Liver (tissue), 9 donors: ENCODE measurements around the gene DDX41. TPM values are rescaled to one million over a fixed set of nuclear protein-coding genes. Genes with fewer than 3 reads are reported as not detected.

Experiments
- DNase-seq: peaks from one replicate; pipeline ENCODE4 v3.0.0-alpha.2; 2017; ENCODE audit warnings: low spot score
- H3K27ac ChIP-seq, 2 donors: one replicate each; pipeline ENCODE4 v1.7.0; 2013; ENCODE audit warnings: inconsistent platforms in 2 of 2, low read length in 2 of 2, control low read depth in 1 of 2, low read depth in 1 of 2, mild to moderate bottlenecking in 1 of 2
- H3K27me3 ChIP-seq, 4 donors: one replicate each; pipeline versions ENCODE4 v1.6.1 to v1.7.0; 2013; ENCODE audit warnings: low read length in 3 of 4, inconsistent platforms in 1 of 4, mild to moderate bottlenecking in 1 of 4, moderate library complexity in 1 of 4; ENCODE audit not compliant: control insufficient read depth in 4 of 4, insufficient read depth in 4 of 4
- H3K36me3 ChIP-seq, 4 donors: one replicate each; pipeline versions ENCODE4 v1.6.1 to v1.7.0; 2013; ENCODE audit warnings: low read length in 3 of 4, mild to moderate bottlenecking in 3 of 4, low read depth in 1 of 4, moderate library complexity in 1 of 4; ENCODE audit not compliant: control insufficient read depth in 4 of 4, insufficient read depth in 3 of 4
- H3K4me1 ChIP-seq, 4 donors: one replicate each; pipeline versions ENCODE4 v1.6.1 to v1.7.0; 2013; ENCODE audit warnings: low read length in 3 of 4, mild to moderate bottlenecking in 3 of 4, moderate library complexity in 1 of 4; ENCODE audit not compliant: control insufficient read depth in 4 of 4, insufficient read depth in 4 of 4
- H3K4me3 ChIP-seq, 3 donors: one replicate each; pipeline versions ENCODE4 v1.6.1 to v1.7.0; 2013; ENCODE audit warnings: low read length in 3 of 3, control low read depth in 1 of 3, low read depth in 1 of 3, mild to moderate bottlenecking in 1 of 3
- H3K9ac ChIP-seq, 2 donors: one replicate each; pipeline ENCODE4 v1.7.0; 2013; ENCODE audit warnings: low read length in 2 of 2, mild to moderate bottlenecking in 2 of 2, moderate library complexity in 2 of 2, control low read depth in 1 of 2, low read depth in 1 of 2
- H3K9me3 ChIP-seq, 4 donors: one replicate each; pipeline versions ENCODE4 v1.6.1 to v1.7.0; 2013; ENCODE audit warnings: low read length in 3 of 4; ENCODE audit not compliant: control insufficient read depth in 4 of 4
- EGR1 ChIP-seq, 2 donors: IDR thresholded peaks; 2 replicates each; pipeline ENCODE4 v1.6.1; 2016 to 2018; ENCODE audit warnings: antibody characterized with exemption in 2 of 2, low read depth in 2 of 2
- FOXA1 ChIP-seq: IDR thresholded peaks from 2 replicates; pipeline ENCODE4 v1.6.1; 2016; ENCODE audit warnings: antibody characterized with exemption
- FOXA2 ChIP-seq: IDR thresholded peaks from 2 replicates; pipeline ENCODE4 v1.6.1; 2016; ENCODE audit warnings: antibody characterized with exemption
- GABPA ChIP-seq, 2 donors: IDR thresholded peaks in 1 of 2; conservative IDR thresholded peaks in 1 of 2; 2 replicates each; pipeline ENCODE4 v1.6.1; 2016; ENCODE audit warnings: antibody characterized with exemption in 2 of 2, mild to moderate bottlenecking in 1 of 2, moderate library complexity in 1 of 2
- HNF4A ChIP-seq, 2 donors: conservative IDR thresholded peaks; 2 replicates each; pipeline ENCODE4 v1.6.1; 2016; ENCODE audit warnings: antibody characterized with exemption in 2 of 2, mild to moderate bottlenecking in 2 of 2
- HNF4G ChIP-seq: IDR thresholded peaks from 2 replicates; pipeline ENCODE4 v1.6.1; 2016; ENCODE audit warnings: antibody characterized with exemption
- JUND ChIP-seq, 2 donors: IDR thresholded peaks; 2 replicates each; pipeline ENCODE4 v1.6.1; 2016; ENCODE audit warnings: antibody characterized with exemption in 2 of 2
- NR2F2 ChIP-seq: IDR thresholded peaks from 2 replicates; pipeline ENCODE4 v1.6.1; 2016; ENCODE audit warnings: antibody characterized with exemption
- RAD21 ChIP-seq, 2 donors: IDR thresholded peaks; 2 replicates each; pipeline ENCODE4 v1.6.1; 2016; ENCODE audit warnings: antibody characterized with exemption in 2 of 2, mild to moderate bottlenecking in 2 of 2
- RXRA ChIP-seq, 2 donors: IDR thresholded peaks; 2 replicates each; pipeline ENCODE4 v1.6.1; 2017 to 2018; ENCODE audit warnings: antibody characterized with exemption in 2 of 2, mild to moderate bottlenecking in 1 of 2
- SP1 ChIP-seq: IDR thresholded peaks from 2 replicates; pipeline ENCODE4 v1.6.1; 2018; ENCODE audit warnings: antibody characterized with exemption, mild to moderate bottlenecking
- TAF1 ChIP-seq: conservative IDR thresholded peaks from 2 replicates; pipeline ENCODE4 v1.6.1; 2016; ENCODE audit warnings: antibody characterized with exemption, mild to moderate bottlenecking
- YY1 ChIP-seq: IDR thresholded peaks from 2 replicates; pipeline ENCODE4 v1.6.1; 2016; ENCODE audit warnings: antibody characterized with exemption, mild to moderate bottlenecking
- WGBS: extraction: QIAGEN DNeasy Blood & Tissue Kit; methylation state at CpG from one replicate; pipeline ENCODE4 v1.1.7; 2013; 5-methylcytosine and 5-hydroxymethylcytosine counted together
- polyA plus RNA-seq, 2 donors: library from polyadenylated mRNA; stranded (reverse) in 1 of 2; unstranded in 1 of 2; fragments of 200-250 nt in 1 of 2; fragments of >200 nt in 1 of 2; fragmentation: Nextera tagmentation in 1 of 2; extraction: Ambion mirVana in 1 of 2; gene quantifications; one replicate each; pipeline versions ENCODE4 v1.2.1 to v1.2.3, GENCODE V29; 2013 to 2015
- total RNA-seq, 2 donors: library from RNA; depleted of rRNA; stranded (reverse); fragments of >200 nt; gene quantifications; one replicate each; pipeline ENCODE4 v1.2.3, GENCODE V29; 2014
- TF ChIP-seq, protein P1 (sequence below): fragments of 150-350 bp; IDR thresholded peaks from 2 replicates; pipeline ENCODE4 v1.5.1; 2017; ENCODE audit warnings: improper control_type of control experiment, low read depth, low read length; ENCODE audit not compliant: missing input control
- TF ChIP-seq, protein P2 (sequence below): IDR thresholded peaks from 2 replicates; pipeline ENCODE4 v1.6.1; 2016; ENCODE audit warnings: antibody characterized with exemption
- TF ChIP-seq, protein P3 (sequence below): IDR thresholded peaks from 2 replicates; pipeline ENCODE4 v1.6.1; 2016; ENCODE audit warnings: antibody characterized with exemption
- TF ChIP-seq, protein P4 (sequence below): IDR thresholded peaks from 2 replicates; pipeline ENCODE4 v1.6.1; 2016; ENCODE audit warnings: antibody characterized with exemption, mild to moderate bottlenecking
- TF ChIP-seq, protein P5 (sequence below): IDR thresholded peaks from 2 replicates; pipeline ENCODE4 v1.6.1; 2016; ENCODE audit warnings: antibody characterized with exemption
- donor health status: healthy.
- donor health status: healthy.
- donor health status: healthy.
- donor health status: healthy.
- donor health status: healthy.

Gene DDX41
- total and polyA plus RNA-seq, 4 donors: 20.4 to 58.5 (median 45.6) TPM

DNA sequence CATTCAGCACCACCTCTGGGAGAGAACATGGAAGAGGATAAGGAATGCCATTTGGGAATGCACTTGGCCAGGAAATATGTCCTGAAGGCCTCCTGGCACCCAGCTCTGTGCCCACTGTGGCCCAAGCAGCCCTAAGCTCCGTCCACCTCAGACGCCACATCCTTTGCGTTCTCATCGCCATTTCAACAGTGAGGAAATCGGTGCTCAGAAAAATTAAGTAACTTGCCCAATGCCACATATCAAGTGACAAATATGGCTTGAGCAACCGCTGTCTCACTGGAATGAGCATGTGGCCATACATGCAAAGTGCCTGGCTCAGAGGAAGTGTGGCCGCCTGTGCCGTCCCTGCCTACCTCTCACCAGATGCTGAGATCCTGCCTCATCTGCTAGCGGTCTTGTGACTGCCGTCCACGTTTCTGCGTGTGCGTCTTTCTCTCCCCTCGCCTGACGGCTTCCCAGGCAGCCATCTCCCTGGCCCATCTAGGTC, 6.2 kb downstream of the DDX41 start (continued):
- TF ChIP-seq RAD21 (IDR thresholded peaks at IDR 0.05) (no peak), RXRA (IDR thresholded peaks at IDR 0.05) (no peak)

DNA sequence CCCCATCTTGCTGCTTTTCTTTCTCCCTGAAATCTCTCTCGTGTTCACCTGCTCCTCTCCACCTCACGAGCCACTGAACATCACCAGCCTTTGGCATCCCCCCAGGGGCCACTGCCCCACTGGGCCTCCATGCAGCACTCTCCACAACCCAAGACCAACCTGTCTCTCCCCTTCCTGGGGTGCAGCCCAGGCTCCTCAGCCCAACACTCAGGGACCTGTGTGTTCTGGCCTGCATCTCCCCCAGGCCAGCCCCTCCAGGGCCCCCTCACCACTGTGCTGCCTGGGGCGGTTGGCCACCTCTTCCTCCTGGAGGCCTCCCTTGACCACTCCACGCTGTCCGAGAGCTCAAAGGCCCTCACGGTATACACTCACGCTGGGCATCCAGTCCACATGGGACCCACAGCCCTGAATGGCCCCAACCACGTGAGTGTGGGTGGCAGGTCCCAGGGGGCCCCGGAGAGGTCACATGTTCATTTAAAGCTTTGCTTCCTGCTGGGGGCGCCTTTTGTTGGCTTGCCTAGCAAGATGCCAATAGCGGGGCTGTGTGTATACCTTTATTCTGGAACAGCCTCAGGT, 6.7 kb downstream of the DDX41 start:
- H3K4me3 ChIP-seq: no peak overlapping the region
- H3K27me3 ChIP-seq: no peaks in the 10 kb centered on the region
- DNase-seq: no peak
- no peak for TF ChIP-seq TAF1
- TF ChIP-seq SP1: no peak
- TF ChIP-seq FOXA1: no peak
- TF ChIP-seq RXRA (IDR thresholded peaks at IDR 0.05): no peak
- no peak for TF ChIP-seq NR2F2
- TF ChIP-seq, protein P1, sequence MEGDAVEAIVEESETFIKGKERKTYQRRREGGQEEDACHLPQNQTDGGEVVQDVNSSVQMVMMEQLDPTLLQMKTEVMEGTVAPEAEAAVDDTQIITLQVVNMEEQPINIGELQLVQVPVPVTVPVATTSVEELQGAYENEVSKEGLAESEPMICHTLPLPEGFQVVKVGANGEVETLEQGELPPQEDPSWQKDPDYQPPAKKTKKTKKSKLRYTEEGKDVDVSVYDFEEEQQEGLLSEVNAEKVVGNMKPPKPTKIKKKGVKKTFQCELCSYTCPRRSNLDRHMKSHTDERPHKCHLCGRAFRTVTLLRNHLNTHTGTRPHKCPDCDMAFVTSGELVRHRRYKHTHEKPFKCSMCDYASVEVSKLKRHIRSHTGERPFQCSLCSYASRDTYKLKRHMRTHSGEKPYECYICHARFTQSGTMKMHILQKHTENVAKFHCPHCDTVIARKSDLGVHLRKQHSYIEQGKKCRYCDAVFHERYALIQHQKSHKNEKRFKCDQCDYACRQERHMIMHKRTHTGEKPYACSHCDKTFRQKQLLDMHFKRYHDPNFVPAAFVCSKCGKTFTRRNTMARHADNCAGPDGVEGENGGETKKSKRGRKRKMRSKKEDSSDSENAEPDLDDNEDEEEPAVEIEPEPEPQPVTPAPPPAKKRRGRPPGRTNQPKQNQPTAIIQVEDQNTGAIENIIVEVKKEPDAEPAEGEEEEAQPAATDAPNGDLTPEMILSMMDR: no peak
- no peak for TF ChIP-seq HNF4G
- TF ChIP-seq, protein P2, sequence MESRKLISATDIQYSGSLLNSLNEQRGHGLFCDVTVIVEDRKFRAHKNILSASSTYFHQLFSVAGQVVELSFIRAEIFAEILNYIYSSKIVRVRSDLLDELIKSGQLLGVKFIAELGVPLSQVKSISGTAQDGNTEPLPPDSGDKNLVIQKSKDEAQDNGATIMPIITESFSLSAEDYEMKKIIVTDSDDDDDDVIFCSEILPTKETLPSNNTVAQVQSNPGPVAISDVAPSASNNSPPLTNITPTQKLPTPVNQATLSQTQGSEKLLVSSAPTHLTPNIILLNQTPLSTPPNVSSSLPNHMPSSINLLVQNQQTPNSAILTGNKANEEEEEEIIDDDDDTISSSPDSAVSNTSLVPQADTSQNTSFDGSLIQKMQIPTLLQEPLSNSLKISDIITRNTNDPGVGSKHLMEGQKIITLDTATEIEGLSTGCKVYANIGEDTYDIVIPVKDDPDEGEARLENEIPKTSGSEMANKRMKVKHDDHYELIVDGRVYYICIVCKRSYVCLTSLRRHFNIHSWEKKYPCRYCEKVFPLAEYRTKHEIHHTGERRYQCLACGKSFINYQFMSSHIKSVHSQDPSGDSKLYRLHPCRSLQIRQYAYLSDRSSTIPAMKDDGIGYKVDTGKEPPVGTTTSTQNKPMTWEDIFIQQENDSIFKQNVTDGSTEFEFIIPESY: no peak
- no peak for TF ChIP-seq FOXA2
- TF ChIP-seq GABPA (IDR thresholded peaks at IDR 0.05 in 1 of 2, conservative IDR thresholded peaks at IDR 0.05 in 1 of 2): no peak
- TF ChIP-seq JUND (IDR thresholded peaks at IDR 0.05): no peak
- TF ChIP-seq, protein P3, sequence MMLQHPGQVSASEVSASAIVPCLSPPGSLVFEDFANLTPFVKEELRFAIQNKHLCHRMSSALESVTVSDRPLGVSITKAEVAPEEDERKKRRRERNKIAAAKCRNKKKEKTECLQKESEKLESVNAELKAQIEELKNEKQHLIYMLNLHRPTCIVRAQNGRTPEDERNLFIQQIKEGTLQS: no peak
- TF ChIP-seq HNF4A (conservative IDR thresholded peaks at IDR 0.05): no peak
- TF ChIP-seq, protein P4, sequence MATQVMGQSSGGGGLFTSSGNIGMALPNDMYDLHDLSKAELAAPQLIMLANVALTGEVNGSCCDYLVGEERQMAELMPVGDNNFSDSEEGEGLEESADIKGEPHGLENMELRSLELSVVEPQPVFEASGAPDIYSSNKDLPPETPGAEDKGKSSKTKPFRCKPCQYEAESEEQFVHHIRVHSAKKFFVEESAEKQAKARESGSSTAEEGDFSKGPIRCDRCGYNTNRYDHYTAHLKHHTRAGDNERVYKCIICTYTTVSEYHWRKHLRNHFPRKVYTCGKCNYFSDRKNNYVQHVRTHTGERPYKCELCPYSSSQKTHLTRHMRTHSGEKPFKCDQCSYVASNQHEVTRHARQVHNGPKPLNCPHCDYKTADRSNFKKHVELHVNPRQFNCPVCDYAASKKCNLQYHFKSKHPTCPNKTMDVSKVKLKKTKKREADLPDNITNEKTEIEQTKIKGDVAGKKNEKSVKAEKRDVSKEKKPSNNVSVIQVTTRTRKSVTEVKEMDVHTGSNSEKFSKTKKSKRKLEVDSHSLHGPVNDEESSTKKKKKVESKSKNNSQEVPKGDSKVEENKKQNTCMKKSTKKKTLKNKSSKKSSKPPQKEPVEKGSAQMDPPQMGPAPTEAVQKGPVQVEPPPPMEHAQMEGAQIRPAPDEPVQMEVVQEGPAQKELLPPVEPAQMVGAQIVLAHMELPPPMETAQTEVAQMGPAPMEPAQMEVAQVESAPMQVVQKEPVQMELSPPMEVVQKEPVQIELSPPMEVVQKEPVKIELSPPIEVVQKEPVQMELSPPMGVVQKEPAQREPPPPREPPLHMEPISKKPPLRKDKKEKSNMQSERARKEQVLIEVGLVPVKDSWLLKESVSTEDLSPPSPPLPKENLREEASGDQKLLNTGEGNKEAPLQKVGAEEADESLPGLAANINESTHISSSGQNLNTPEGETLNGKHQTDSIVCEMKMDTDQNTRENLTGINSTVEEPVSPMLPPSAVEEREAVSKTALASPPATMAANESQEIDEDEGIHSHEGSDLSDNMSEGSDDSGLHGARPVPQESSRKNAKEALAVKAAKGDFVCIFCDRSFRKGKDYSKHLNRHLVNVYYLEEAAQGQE: no peak
- TF ChIP-seq EGR1 (IDR thresholded peaks at IDR 0.05; ENCODE audit: low read depth in 2 of 2): no peak
- TF ChIP-seq RAD21 (IDR thresholded peaks at IDR 0.05): no peak
- no peak for TF ChIP-seq YY1
- TF ChIP-seq, protein P5, sequence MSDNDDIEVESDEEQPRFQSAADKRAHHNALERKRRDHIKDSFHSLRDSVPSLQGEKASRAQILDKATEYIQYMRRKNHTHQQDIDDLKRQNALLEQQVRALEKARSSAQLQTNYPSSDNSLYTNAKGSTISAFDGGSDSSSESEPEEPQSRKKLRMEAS: no peak
- H3K9ac ChIP-seq: peak overlapping the region in 1 of 2 donors; percentile 6
- H3K4me1 ChIP-seq: peaks cover 0 to 19% (median 1%) of the 10 kb centered on the region in 4 donors
- 78% methylated on average over 11 of the region's 11 CpGs for WGBS
- H3K27ac ChIP-seq: peak overlapping the region; percentile 36 to 81
- H3K36me3 ChIP-seq: peaks cover 8 to 43% (median 13%) of the 10 kb centered on the region in 4 donors
- H3K9me3 ChIP-seq: no peaks in the 10 kb centered on the region
